SIG-M5 treated with dmso at 0.1 percent for 504 hours (cell line): ENCODE measurements around the gene AQP12A.
A peak's percentile ranks its signal among the peaks of the same experiment; 100 is the strongest.

Experiments used
- DNase-seq: peaks from one replicate; lab custom pipeline; 2025; ENCODE audit not compliant: unreplicated experiment; lab: John Stamatoyannopoulos, UW

Gene AQP12A

DNA sequence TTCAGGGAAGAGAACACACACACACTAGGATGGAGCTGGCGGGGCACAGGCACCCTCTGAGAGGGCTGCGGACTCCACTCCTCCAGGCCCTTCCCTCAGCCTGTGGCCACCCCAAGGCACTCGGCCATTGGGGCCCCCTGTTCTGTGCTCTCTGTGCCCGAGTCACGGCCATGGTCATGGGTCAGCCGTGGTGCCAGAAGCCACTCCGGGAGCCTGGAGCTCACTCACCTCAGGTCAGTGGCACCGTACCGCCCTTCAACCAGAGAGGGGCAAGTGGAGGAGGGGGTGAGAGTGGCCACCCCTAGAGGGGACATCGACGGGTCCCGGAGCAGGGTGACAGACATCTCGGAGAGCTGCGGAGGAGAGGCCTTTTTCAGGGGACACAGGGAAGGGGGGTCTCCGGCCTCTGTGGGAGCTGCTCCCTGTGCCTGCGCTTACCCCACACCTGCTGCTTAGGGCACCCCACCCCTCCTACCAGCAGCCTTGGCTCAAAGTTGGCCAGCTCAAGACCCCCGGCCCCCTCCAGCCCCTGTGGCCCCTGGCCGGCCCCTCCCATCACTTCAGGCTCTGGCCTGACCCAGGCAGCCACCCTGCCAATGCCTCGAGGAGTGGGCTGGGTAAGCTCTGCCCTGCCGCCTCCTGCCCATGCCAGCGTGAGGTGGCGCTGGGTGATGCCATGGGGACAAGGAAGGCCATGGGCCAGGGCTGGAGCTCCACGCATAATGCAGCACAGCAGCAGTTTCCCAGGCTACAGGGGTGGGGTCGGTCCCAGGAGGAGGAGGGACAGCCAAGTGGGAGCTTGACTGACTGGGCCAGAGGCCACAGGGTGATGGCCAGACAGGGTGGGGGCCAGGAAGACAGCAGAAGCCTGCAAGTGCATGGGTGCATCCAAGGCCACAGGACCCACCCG is 29.3 kb downstream of the AQP12A start:
- no peak for DNase-seq

DNA sequence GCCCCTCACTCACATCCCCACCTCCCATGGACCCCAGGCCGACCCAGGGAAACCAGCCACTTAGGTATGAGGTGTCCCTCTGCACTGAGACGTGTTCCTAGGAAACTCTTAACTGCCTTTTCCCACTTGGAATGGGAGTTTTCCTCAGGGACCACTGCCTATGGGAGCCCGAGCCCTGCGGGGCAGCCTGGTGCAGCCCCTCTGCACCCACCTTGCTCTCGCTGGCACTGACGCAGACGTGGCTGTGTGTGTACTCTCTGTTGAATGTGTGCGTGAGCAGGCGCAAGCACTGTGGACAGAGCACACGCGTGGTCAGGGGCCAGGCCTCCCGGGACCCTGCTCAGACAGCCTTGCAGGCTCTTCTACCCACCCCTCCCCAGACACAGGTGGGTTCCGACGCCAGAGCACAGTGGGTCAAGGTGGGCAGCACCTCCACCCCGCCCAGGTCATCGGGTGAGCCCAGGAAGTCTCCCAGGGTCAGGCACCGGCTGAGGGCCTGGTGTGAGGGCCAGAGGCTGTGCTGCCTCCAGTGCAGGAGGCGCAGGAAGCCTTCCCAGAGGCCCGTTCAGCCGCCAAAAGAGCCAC is 30.0 kb downstream of the AQP12A start:
- no peak for DNase-seq

DNA sequence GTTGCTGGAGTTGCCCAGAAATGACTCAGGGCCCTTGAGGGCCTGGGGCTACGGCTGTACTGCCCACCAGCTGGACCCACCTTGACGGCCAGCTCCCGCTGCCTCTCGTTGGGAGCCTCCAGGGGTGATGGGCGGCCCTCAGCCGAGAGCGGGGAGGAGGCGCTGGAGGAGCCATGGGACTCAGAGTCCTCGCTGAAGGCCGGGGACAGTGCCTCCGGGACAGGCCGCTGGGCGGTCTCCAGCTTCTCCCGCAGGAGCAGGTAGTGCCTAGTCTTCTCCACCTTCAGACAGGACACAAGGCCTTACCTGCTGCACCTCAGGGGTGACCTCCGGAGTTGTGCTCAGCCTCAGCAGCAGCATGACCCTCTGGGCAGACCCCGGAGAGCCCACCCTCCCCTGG is 30.7 kb downstream of the AQP12A start:
- no peak for DNase-seq

DNA sequence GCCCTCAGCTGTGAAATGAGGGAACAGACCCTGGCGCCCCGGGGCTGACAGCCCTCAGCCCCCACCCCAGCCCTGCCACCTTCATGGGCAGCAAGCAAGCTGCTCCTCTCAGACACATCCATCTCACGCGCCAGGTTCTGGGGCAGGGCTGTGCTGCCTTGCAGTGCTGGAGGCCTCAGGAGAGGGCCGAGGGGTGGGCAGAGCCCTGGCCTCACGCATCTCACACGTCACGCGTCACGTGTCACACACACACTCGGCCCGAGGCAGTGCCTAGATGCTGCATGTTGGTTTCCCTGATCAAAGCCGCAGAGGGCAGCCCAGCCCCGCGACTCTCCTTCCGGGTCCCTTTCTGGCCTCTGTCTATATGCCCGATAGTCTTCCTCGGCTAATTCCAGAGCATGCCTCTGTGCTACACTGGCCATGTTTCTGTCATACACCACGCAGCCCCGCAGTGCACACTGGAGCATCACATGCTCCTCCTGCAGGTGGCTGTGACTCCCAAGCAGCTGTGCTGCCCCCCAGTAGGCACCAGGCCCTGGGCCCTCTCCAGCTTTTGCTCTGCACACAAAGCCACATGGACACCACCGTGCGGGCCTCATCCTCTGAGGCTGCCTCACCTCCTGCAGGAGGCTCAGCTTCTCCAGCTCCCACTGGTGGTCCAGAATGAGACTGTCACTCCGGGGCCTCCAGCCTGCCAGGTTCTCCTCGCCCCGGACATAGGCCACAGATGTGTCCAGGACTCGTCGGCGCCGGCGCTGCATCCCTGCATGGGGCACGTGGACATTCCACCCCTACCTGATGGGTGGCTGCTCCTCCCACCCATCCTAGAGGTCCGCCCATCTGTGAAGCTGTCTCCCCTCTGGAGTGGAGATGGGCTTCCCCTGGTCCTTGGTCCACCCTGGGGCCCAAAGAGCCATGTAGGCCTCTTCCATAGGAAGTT is 31.4 kb downstream of the AQP12A start:
- DNase-seq = no peak

DNA sequence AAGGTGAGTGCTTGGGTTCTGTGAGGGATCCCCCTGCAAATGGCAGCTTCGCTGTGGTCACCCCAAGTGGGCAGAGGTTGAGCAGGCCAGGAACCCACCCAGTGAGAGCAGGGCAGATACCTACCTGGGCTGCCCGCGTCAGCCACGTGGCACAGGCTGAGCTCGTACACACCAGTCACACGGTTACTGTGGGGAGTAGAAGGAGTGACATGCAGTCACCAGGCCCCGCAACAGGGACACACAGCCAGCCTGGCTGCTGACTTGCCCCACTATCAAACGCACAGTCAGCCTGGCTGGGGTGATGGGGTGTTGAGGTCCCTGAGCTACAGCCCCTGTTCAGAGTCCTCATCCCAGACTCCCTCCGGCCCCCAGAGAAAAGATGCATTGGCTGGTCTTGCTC is 32.2 kb downstream of the AQP12A start:
- no peak for DNase-seq

DNA sequence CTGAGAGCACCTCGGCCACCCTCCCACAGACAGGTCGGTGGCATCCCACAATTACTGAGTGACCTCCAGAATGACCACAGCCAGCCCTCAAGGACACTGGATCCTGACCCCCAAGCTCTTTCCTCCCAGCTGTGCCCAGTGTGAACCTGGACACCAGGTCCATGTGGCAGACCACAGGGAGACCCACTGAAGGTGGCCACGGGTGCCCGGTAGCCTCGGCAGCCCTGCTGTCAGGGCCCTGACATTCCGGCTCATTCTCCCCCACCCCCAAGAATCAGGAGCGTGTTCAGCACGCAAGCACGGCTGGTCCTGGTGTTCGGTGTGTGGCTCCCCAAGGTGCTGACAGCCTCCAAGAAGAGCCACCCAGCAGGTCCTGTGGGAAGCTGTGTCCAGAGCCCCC is 32.8 kb downstream of the AQP12A start:
- DNase-seq = no peak

DNA sequence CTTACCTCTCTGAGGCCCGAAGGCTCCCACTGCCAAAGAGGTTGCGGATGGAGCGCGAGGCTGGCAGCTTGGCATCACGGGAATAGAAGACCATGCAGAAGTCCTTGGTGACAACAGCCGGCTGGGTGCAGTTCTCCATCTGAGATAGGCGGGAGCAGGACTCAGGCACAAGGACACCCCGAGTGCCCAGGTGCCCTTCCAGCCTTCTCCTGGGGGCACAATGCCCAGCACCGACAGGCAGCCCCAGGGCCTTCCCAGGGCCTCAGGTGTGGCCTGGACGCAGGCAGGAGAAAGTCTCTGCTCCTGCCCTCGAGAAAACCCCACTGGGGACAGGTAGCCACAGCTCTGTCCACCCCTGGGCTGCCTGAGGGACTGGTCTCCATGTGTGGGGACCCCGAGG is 33.6 kb downstream of the AQP12A start:
- DNase-seq = no peak

DNA sequence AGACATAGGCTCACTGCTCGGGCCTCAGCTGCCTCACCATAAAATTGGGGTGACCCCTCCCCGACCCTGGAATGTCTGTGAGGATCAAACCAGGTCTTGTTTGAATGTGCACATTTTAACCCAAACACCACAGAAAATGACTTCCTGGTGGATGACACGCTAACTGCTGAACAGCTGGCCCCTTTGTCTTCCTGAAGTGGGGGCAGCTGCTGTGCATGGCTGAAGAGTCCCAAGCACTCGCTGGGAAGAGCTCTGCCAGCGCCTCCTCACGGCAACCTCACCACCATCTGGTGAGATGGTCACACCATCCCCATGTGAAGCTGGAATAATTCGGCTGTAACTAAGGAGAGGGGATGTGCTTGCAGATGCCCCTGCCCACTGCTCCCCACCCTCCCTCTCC is 34.0 kb downstream of the AQP12A start:
- DNase-seq = no peak

DNA sequence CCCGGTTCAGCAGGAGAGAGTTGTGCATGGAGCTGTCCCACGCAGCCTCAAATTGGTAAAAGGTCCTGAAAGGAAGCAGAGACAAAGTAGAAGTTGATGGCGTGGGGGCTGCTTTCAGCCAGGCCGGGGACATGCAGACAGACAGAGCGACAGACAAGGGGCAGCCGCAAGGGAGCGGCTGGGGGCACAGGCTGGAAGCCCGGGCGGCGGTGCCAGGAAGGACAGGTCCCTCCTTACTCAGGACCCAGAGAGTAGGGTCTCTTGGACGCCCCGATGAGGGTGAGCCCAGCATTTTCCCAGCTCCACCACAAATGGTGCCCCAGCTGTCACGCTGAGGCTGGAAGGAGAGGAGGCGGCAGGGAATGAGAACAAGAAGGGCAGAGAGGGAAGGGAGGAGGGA is 35.2 kb downstream of the AQP12A start:
- no peak for DNase-seq

DNA sequence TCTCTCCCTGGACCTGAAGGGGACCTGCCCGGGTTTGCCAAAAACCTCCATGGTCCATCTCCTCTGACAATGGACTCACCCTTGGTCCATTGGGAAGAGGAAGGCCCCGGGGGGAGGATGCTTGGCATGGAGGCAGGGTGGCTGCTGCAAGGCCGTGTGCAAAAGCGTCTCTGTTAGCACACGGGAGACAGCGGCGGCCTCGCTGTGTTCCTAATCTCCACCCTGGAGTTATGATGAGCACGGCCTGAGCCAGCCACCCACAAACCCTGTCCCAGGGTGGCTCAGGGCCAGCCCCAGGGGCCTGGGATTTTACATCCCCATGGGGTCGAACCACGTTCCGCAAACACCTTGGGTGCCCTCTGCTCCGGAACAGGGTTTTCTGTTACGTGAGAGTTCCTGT is 35.8 kb downstream of the AQP12A start:
- DNase-seq = no peak

DNA sequence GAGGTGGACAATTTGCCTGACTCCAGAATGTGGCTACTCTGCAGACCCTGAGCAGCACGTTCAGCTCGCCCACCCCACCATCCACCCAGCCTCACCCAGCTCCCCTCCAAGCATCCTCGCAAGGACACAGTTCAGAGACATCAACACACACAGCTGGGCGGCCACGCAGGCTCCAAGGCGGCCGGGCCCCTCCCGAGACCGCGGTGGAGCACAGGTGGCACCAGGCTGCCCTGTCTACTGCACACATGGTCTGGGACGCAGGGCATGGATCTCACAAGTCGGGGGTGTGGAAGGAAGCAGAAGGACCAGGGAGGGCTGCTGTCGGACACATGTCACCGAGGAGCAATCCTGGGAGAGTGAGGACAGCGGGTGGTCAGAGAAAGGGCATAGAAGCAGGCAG is 36.2 kb downstream of the AQP12A start:
- no peak for DNase-seq

DNA sequence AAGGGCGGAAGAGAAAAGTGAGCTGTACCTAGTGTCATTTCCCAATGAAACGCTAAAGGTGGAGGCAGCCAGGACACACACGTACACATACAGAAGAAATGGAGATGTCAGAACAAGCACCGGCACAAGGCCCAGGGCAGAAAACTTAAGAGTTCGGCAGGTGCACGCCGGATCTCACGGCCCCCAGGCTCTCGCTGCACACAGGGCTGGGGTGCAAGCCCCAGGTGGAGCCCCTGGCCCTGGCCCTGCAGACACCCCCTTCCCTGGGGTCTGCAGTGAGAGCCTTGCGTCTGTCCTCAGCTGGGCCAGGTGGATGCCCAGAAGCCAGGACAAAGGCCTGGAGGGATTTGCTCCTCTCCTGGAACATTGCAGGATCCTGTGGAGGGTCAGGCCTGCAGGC is 36.7 kb downstream of the AQP12A start:
- DNase-seq = no peak

DNA sequence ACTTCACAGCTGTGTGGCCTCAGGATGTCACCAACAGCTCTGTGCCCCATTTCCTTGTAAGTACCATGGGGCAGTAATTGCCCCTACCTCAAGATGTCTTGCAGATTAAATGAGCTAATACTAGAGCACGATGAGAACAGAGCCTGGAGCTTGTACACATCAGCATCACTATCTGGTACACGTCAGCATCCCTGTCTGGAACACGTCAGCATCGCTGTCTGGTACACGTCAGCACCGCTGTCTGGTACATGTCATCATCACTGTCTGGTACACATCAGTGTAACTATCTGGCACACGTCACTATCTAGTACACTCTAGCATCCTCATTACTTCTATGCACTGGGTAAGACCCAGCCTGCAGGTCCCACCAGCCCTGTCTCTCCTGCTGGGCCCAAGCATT is 37.2 kb downstream of the AQP12A start:
- no peak for DNase-seq

DNA sequence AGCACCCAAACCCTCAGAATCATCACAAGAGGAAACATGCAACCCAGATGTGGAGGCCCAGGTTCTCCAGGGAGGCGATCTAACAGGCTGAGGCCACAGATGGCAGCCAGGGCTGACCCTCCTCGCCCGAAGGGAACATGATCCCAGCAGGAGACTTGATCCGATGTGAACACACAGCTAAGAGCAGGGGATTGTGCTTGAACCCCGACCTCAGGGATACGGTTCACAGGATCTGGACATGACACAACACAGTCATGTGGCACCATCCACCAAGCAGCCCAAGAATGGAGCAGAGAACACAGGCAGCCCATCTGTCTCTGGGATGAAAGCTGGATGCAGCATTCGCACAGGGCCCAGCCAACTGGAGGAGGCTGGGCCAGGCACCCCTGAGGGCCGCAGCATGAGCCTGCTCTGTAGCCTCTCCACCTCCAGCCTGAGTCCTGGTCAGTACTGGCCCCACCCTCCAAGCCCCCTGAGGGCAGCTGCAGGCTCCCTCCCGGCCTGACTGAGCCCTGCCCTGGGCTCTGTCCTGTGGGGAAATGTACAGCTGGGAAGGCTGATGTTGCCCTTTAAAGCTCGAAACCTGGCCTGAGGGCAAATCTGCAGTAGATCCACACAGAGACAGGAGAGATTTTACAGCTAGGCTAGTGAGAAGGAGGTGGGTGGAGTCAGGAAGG is 39.0 kb downstream of the AQP12A start:
- no peak for DNase-seq

DNA sequence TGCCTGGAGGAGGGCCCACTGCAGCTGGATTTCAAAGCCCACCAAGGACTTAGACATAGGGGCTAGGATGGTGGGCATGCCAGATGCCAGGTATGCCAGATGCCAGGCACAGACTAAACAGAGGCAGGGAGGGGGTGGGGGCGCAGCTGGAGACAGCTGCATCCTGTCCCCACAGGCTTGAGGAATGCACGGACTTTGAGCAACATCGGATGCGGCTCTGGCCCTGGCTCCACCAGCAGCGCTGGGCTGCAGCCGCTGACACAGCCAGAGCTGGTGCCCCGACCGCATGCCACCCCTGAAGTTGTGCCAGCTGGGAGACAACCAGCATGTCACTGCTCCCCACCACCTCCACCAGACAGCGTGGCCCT is 39.5 kb downstream of the AQP12A start:
- DNase-seq = no peak

DNA sequence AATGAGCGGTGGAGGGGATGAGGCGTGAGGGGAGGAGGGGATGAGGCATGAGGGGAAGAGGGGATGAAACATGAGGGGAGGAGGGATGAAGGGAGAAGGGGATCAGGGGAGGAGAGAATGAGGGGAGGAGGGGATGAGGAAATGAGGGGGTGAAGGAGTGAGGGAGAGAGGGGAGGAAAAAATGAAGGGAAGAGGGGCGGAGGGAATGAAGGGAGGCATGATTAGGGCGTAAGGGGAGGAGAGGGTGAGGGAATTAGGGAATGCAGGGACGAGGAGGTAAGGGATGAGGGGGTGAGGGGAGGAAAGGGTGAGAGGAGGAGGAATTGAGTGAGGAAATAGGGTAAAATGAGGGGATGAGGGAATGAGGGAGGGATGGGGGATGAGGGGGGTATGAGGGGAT is 40.5 kb downstream of the AQP12A start:
- DNase-seq = no peak

DNA sequence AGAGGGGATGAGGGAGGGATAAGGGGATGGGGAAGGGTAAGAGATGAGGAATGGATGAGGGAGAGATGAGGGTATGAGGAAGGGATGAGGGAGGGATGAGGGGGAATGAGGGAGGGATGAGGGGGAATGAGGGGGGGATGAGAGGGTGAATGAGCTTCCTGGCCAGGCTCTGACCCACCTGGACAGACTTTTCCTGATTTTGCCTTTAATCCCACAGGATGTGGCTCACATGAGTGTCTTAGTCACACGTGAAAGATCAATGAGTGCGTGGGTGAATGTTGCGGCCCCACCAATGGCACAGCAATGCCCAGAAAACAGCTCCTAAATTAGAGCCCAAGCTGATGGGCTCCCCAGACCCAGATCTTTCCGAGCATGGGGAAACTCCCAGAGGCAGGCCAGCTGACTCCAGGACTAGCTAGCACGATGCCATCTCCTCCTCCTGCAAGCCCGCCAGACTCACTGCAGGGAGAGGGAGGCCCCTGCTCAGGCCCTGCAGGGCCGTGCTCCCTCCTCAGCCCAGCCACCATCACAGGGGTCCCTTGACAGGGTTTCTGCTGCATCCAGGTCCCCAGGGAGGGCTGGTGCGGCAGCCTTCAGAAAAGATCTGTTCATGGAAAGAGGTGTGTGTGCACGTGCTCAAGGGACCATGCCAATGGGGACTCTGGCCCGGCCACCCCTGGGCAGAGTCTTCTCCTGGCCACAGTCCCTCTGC is 41.4 kb downstream of the AQP12A start:
- DNase-seq = no peak

DNA sequence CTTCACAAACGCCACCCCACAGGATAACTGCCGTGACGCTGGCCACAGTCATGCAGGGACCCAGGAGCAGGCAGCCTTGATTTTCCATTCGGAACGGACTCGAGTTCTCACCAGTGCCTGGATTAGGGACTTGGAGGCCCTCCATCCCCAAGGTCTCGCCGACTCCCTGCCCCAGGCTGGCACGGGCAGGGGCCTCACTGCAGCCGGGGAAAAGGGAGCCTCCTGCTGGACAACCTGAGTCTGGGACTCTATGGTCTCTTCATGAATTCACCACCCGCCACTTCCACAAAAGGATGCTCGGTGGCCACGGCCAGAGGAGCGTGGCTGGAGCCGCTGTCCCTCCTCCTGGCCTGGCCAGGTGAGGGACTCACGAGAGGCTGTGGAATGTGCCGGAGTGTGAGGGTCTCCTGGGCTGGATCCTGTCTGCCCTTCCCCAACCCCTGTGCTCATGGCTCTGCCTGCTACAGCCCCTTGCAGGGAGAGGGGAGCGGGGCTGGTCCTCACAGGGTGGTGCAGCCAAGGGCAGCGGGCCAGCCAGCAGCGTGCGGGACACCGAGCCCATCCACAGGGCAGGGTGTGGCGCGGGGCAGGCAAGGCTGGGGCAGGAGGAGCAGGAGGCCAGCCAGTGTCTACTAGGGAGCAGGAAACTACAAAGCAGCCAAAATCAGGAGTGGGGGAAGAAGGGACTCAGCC is 42.3 kb downstream of the AQP12A start:
- DNase-seq = peak; percentile 27

DNA sequence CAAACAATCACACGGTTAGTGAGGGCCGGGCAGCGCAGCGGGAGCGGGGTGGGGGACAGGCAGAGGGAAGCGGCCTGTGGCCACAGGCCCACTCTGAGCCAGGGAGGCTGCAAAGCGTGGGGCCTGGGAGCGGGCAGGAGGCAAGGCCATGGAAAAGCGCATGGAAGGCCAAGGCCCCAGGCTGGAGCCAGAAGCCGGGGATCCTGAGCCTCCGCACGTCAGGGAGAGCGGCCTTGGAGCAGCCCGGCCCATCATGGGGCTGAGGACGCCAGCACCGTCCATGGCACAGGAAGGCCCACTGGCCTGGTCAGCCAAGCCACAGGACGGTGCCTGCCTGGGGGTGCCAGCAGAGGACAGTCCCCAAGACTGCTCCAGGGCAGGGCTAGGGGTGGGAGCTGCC is 43.1 kb downstream of the AQP12A start:
- no peak for DNase-seq

DNA sequence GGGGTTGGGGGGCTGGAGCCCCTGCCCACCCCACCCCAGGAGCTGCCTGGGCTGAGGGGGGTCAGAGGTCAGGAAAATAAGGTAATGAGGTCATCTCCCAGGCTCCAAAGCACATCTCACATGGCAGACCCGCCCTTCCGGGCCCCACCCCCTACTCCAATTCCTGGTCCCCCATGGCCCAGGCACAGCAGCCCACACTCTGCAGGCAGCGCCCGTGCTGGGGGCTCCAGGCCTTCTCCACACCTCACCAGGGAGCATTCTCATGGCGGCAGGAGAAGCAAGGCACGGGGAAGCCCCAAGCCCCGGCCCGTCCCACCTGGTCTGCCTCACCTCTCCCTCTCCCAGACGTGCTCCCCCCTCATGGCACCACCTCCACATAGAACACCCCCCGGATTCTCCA is 43.8 kb downstream of the AQP12A start:
- no peak for DNase-seq
